Measurements from ENCODE around the gene KIR2DL3.

KIR2DL3 gene

GRCh38 chr19:54795758-54796157, 57.4 kb downstream of the KIR2DL3 start:
- no peak for DNase-seq (ENCODE audit: low read depth)
